Stimulated activated naive CD4-positive, alpha-beta T cell treated with Interleukin-2 at 50 U/mL for 16 hours (primary cell): Measurements from ENCODE around the gene FAM186B.

Experiments
- DNase-seq: peaks from one replicate; lab custom pipeline; 2025; lab: John Stamatoyannopoulos, UW

FAM186B gene

GRCh38 chr12:49537752-49538509 lies 67.5 kb downstream of the FAM186B start:
- peak; percentile 29 for DNase-seq
